Anterior cingulate cortex (tissue), 58 donors: ENCODE results near the gene SYNGR4.

ENCODE experiments used
- DNase-seq, 58 donors: peaks; one replicate each; lab custom pipeline; 2025; lab: John Stamatoyannopoulos, UW

SYNGR4 gene

DNA sequence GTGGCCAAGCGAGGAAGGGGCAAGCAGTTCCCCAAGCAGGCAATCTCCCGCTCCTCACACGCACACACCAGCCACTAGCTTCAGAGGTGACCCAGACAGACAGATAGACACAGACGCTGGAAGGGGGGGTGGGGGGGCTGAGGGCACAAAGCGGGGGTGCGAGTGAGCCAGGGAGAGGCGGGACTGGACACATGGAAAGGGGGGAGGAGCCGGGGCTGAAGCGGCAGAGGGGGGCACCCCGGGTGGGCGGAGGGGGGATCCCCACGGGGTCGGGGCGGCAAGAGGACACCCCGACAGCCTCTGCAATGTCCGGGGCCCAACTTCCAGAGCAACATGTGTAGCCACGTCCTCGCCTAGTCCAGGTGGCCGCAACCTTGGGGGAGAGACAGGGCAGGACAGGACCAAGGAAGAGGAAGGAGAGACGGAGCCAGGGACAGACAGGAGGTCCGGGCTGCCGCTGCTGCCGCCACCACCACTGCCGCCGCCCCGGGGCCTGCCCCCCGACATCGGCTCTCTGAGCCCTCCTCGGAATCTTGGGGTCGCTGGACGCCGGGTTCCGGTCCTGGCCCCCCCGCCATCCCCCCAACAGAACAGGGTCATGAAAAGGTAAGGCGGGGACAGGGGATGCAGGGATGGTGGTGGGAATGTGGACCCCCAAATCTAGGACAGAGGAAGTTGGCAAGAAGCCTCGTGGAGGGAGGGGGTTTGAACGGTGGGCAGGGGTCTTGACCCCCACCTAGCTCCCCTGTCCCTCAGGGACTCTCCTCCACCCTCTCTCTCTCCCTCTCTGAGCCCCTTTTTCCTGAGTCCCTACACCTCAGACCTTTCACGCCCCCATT, 30.4 kb downstream of the SYNGR4 start:
- DNase-seq: no peak

- DNase-seq: no peak
Measured at GRCh38 chr19:48395170-48395455, 30.9 kb downstream of the SYNGR4 start.

GRCh38 chr19:48395499-48395898, 31.3 kb downstream of the SYNGR4 start:
- peak in 1 of 58 donors; percentile 9 for DNase-seq

DNA sequence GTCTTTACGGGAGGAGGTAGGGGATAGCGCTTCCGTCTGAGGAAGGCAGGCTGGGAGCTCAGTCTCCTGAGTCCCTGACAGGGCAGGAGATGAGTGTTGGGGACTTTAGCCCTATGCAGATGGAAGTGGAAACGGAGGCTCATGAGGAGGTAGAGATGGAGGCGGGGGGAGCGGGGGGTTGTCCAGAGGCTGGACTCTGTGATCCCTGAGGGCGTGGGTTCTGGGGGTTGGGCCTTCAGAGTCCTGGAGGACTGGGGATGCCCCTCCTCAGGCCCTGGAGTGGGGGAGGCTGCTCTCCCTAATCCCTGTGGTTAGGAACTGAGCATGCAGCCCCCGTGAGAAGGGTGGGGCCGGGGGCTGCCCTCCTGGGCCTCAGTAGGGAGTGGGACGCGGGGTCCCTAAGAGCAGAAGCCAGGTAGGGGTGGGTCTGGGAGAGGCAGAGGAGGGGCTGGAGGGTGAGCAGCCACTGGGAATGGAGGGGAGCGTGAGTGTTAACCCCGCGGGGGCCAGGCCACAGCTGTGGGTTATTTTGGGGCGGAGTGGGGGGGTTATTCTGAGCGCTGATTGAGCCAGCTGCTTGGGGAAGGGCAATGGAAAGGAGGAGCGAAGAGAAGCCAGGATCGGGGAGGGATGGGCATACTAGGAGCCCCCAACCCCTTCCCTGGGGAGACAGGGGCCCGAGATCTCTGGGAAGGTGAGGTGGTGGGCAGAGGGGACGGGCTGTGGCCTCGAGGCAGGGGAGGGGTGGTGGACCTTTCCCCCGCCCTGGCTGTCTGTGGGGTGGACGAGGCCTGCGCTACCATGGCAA, 32.1 kb downstream of the SYNGR4 start:
- DNase-seq: no peak

DNA sequence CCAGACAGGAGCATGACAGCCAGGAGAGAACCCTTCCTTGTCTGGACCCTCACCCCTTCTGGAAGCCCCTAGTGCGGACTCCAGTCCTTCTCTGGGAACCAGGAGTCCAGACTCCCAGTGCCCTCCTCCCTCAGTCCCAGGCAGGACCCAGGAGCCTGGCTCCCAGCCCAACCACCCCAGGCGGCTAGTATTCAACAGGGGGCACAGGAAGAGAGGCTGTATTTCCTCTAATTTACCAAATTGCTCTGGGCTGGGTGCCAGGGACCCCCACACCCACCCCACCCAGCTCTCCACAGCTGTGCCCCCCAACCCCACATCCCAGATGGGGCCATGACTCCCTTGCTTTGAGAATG, 32.6 kb downstream of the SYNGR4 start:
- DNase-seq: no peak

GRCh38 chr19:48397263-48398101, 33.3 kb downstream of the SYNGR4 start:
- no peak for DNase-seq

- DNase-seq: no peak
Measured at GRCh38 chr19:48398102-48398374, 33.9 kb downstream of the SYNGR4 start.

- DNase-seq: peak in 14 of 58 donors; percentile 6 to 39 (median 15)
Measured at GRCh38 chr19:48398375-48399235, 34.4 kb downstream of the SYNGR4 start.

- DNase-seq: peak in 2 of 58 donors; percentile 5 to 16
Measured at GRCh38 chr19:48400018-48400742, 36.0 kb downstream of the SYNGR4 start.

DNA sequence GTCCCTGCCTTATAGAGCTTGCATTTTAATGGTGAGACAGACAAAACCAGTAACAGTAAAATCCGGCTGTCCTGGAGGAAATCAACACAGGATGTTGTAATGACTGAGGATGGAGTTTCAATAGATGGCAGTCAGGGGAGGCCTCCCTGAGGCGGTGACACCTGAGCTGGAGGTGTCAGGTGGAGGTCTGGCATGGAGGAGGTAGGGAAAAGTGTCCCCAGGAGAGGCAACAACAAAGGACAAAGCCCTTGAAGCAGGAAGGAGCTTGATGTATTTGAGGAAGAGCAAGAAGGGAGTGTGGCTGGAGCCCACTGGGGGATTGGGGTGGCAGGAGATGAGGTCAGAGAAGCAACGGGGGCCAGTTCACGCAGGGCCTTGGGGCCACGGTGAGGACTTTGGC, 37.1 kb downstream of the SYNGR4 start:
- no peak for DNase-seq

DNA sequence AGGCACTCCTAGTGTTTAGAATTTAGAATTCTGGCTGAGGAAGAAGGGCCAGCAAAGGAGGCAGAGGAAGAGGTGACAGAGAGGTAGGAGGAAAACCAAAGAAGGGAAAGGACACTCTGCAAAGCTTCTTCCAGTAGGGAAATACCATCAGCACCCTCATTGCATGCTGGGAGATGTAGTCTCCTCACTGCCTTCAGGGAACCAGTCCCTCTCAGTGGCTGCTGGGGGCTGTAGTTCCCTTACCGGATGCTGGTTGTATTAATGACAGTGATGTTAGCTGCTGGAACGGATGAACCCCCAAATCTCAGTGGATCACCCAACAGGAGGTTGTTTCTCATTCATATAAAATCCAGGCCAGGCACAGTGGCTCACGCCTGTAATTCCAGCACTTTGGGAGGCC, 39.4 kb downstream of the SYNGR4 start:
- peak in 30 of 58 donors; percentile 7 to 60 (median 27) for DNase-seq

GRCh38 chr19:48405010-48405659, 41.0 kb downstream of the SYNGR4 start:
- DNase-seq: no peak

GRCh38 chr19:48405850-48406249, 41.7 kb downstream of the SYNGR4 start:
- DNase-seq: no peak

- no peak for DNase-seq
Measured at GRCh38 chr19:48413879-48414587, 49.9 kb downstream of the SYNGR4 start.

DNA sequence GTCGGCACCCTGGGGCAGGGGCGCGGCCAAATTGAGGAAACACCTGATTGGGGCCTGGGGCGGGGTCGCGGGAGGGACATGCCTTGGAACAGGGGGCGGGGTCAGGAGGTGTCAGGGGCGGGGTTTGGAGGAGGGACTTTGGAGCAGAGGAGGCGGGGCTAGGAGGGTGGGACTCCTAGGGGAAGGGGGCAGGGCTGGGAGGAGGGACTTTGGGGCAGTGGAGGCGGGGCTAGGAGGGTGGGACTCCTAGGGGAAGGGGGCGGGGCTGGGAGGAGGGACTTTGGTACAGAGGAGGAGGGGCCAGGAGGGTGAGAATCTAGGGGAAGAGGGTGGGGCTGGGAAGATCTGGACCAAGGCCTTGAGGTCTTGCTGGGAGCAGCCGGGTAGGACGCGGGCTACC, 51.2 kb downstream of the SYNGR4 start:
- peak in 24 of 58 donors; percentile 6 to 55 (median 23) for DNase-seq

- DNase-seq: no peak
Measured at GRCh38 chr19:48415806-48416221, 51.6 kb downstream of the SYNGR4 start.

GRCh38 chr19:48417421-48417820, 53.3 kb downstream of the SYNGR4 start:
- no peak for DNase-seq

DNA sequence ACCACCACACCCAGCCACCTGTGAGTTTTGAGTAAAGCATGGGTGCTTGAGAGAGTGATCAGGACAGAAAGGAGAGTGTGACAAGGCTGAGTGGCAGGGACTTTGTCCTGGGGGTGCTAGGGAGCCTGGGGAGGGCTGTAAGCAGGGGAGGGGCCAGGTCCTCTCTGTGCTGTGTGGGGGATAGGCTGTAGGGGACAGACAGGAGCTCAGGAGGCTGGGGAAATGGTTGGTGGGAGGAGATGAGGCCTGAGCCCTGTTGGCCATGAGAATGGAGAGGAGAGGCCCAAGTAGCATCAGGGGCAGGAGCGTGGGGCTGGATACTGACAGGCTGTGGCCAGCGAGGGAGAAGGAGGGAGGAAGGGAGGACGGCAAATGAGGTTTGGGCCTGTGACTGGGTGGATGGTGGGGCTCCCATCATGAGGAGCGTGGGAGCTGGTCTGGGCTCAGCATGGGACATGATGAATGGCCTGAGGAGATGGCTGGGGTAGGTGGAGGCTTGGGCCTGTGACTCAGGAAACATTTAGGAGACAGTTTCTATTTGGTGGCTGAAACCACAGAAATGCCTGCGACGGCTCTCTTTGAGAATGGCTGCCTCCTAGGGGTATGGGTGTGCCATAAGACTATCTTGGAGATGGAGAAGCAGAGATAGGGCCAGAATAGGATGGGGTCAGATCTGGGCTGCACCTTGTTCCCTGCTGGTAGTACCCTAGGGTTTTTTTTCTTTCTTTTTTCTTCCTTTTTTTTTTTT, 54.3 kb downstream of the SYNGR4 start:
- DNase-seq: no peak
